HG02943 (cell line): ENCODE results near the gene CCM2L.

Experiments
- ATAC-seq: cut with Tn5 transposase; IDR thresholded peaks from one replicate; pipeline ENCODE4 v1.9.1; 2021; ENCODE audit warnings: mild to moderate bottlenecking, low read depth, moderate library complexity; ENCODE audit not compliant: unreplicated experiment

Gene CCM2L

DNA sequence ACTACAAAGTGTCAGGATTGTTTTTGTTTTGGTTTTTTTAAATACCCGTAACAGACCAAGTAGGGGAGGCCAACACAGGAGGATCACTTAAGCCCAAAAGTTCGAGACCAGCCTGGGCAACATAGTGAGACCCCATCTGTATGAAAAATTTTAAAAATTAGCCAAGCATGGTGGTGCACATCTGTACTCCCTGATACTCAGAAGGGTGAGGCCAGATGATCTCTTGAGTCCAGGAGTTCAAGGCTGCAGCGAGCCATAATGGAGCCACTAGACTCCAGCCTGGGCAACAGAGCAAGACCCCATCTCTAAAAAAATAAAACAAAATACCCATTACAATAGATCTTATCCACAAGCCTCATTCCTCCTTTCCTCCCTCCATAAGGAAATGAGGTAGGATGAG lies 70.5 kb downstream of the CCM2L start:
- no peak for ATAC-seq
